Astrocyte of the spinal cord (primary cell): ENCODE data around the gene NME8.
"Not testable (repeated sequence)": the region's sequence is repeated elsewhere in the genome, so short reads cannot be mapped to it uniquely, and the experiment has no call there.

Source experiments
- DNase-seq: peaks from one replicate; pipeline ENCODE4 v3.0.0; 2011; ENCODE audit warnings: low read depth, low spot score
- H3K4me3 ChIP-seq: 2 replicates; pipeline ENCODE4 v1.5.1; 2011; ENCODE audit warnings: low read depth, mild to moderate bottlenecking, low read length, moderate library complexity
- CTCF ChIP-seq: IDR thresholded peaks from 2 replicates; pipeline ENCODE4 v1.5.1; 2012; ENCODE audit warnings: low read depth, mild to moderate bottlenecking, low read length, inconsistent platforms
- in situ Hi-C: cut with HindIII; loops from 2 replicates; pipeline ENCODE4 v1.10.0; 2017; ENCODE audit warnings: low sequenced_read_pairs

NME8 gene, protein sequence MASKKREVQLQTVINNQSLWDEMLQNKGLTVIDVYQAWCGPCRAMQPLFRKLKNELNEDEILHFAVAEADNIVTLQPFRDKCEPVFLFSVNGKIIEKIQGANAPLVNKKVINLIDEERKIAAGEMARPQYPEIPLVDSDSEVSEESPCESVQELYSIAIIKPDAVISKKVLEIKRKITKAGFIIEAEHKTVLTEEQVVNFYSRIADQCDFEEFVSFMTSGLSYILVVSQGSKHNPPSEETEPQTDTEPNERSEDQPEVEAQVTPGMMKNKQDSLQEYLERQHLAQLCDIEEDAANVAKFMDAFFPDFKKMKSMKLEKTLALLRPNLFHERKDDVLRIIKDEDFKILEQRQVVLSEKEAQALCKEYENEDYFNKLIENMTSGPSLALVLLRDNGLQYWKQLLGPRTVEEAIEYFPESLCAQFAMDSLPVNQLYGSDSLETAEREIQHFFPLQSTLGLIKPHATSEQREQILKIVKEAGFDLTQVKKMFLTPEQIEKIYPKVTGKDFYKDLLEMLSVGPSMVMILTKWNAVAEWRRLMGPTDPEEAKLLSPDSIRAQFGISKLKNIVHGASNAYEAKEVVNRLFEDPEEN

GRCh38 chr7:37848297-37848696, at the start of gene NME8:
Gene NME8, plus strand, starts transcription at chr7:37848597. Its CDS starts 1,670 bp downstream, at chr7:37850267.
- no peak within 1 kb of the TSS for H3K4me3 ChIP-seq
- DNase-seq, result no peak
- TF ChIP-seq CTCF, result no peak
- in situ Hi-C loops, result no loop called here

- DNase-seq, result no peak
- H3K4me3 ChIP-seq, result no peak overlapping the region
- no peak for TF ChIP-seq CTCF
- in situ Hi-C loops, result no loop called here
Measured at GRCh38 chr7:37806152-37806551, 42.2 kb upstream of the NME8 start.

DNA sequence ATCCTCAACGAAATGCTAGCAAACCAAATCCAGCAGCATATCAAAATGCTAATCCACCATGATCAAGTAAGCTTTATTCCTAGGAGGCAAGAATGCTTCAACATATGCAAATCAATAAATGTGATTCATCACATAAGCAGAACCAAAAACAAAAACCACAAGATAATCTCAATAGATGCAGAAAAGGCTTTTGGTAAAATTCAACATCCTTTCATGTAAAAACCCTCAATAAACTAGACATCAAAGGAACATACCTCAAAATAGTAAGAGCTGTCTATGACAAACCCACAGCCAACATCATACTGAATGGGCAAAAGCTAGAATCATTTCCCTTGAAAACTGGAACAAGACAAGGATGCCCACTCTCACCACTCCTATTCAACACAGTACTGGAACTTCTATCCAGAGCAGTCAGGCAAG, 36.2 kb upstream of the NME8 start:
- DNase-seq, in situ Hi-C loops: not testable (repeated sequence)

DNA sequence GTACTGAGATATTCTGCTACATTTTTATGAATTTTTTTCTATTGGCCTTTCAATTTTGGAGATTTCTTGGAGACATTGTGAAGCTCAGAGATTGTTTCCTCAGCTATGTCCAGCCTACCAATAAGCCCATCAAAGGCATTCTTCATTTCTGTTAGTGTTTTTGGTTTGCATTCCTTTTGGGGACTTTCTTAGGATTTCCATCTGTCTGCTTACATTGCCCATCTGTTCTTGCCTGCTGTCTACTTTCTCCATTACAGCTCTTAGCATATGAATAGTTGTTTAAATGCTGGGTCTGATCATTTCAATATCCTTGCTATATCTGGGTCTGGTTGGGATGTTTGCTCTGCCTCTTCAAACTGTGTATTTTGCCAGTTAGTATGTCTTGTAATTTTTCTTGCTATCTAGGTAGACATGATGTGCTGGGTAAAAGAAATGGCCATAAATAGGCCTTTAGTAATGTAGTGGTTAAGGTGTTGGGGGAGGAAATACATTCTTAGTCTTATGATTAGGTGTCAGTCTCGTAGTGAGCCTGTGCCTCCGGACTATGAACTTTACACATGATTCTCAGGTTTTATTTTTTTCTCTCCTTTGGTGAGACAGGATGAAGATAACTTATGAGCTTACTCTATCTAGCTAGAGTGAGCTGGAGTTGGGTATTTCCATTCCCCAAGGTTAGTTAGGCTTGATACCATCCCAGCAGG, 32.6 kb upstream of the NME8 start:
- TF ChIP-seq CTCF, result no peak
- DNase-seq, result no peak
- no peak overlapping the region for H3K4me3 ChIP-seq
- in situ Hi-C loops, result no loop called here

More for the DNA sequence above, 36.2 kb upstream of the NME8 start:
- H3K4me3 ChIP-seq, result not testable (repeated sequence)

DNA sequence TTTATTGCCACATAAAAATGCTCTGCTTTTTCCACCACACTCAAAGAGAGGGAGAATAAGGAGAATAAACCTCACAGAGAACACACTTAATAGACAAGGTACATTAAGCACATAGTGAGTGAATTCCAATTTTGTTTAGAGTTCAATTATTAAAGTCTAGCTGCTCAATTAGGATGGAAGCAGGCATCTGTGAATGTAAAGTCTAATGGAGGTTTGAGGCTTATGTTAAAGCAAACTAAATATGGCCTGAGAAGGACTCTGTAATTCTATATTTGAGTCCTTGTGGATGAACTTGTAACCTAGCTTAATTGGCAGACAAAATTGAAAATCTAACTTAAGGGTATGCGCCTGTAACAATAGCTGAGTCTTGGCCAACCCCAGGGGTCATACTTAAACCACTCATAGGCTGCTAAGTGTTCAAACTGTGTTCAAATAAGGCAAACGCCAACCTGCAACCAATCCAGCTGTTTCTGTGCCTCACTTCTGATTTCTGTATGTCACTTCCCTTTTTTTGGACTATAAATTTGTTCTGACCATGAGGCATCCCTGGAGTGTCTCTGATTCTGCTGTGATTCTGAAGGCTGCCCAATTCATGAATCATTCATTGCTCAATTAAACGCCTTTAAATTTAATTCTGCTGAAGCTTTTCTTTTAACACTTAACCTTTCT, 31.3 kb upstream of the NME8 start:
- DNase-seq, result no peak
- in situ Hi-C loops, result no loop called here
- TF ChIP-seq CTCF, result no peak
- H3K4me3 ChIP-seq, result no peak overlapping the region

DNA sequence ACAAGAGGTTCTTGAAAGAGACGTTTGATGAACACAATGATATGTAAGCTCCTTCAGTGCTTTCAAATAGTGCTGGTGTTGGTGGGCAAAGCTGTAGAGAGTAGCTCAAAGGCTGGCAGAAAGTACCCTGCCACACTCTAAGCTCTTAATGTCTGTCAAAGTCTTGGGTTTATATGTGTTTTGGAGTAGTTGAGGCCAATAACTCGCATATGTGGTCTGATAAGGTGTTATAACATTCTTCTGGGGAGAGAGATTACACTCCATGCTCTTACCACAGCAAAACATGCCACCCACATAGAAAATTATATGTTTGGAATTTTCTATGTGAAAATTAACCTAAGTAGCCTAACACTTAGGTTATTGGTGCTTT, 30.8 kb upstream of the NME8 start:
- TF ChIP-seq CTCF, result no peak
- no peak overlapping the region for H3K4me3 ChIP-seq
- DNase-seq, result no peak
- in situ Hi-C loops, result no loop called here
